DOHH2 (cell line): Measurements from ENCODE around the gene SRGAP1.

Source experiments
- H3F3A ChIP-seq: fragments of 200-600 bp; sonication (generic), shearing (Covaris generic); 2 replicates; pipeline ENCODE4 v1.6.0; 2016; ENCODE audit warnings: antibody characterized with exemption, mild to moderate bottlenecking; ENCODE audit not compliant: control insufficient read depth, insufficient read depth
- H3K27ac ChIP-seq: fragments of 200-600 bp; sonication (generic); 2 replicates; pipeline ENCODE4 v1.5.1; 2014; ENCODE audit warnings: low read depth, mild to moderate bottlenecking, low read length, moderate library complexity
- H3K27me3 ChIP-seq: fragments of 200-600 bp; sonication (generic); 2 replicates; pipeline ENCODE4 v1.6.1; 2014; ENCODE audit warnings: mild to moderate bottlenecking, low read length, mixed read lengths; ENCODE audit not compliant: control insufficient read depth
- H3K36me3 ChIP-seq: fragments of 200-600 bp; sonication (generic); 2 replicates; pipeline ENCODE4 v1.6.1; 2014; ENCODE audit warnings: mild to moderate bottlenecking, low read length, moderate library complexity, mixed read lengths; ENCODE audit not compliant: control insufficient read depth
- H3K4me1 ChIP-seq: fragments of 200-600 bp; sonication (generic); 2 replicates; pipeline ENCODE4 v1.6.1; 2014; ENCODE audit warnings: mild to moderate bottlenecking, low read length, mixed read lengths; ENCODE audit not compliant: control insufficient read depth
- H3K4me2 ChIP-seq: fragments of 200-600 bp; sonication (generic); 2 replicates; pipeline ENCODE4 v1.6.0; 2014; ENCODE audit warnings: mild to moderate bottlenecking, low read length, moderate library complexity
- H3K4me3 ChIP-seq: fragments of 200-600 bp; sonication (generic); 2 replicates; pipeline ENCODE4 v1.5.1; 2014; ENCODE audit warnings: mild to moderate bottlenecking, low read length, mixed read lengths
- H3K79me2 ChIP-seq: fragments of 200-600 bp; sonication (generic); 2 replicates; pipeline ENCODE4 v1.6.1; 2014; ENCODE audit warnings: mild to moderate bottlenecking, low read length, mixed read lengths; ENCODE audit not compliant: control insufficient read depth
- H3K9me2 ChIP-seq: fragments of 200-600 bp; sonication (generic); replicated peaks from 2 replicates; pipeline ENCODE4 v1.6.1; 2014; ENCODE audit warnings: mild to moderate bottlenecking, low read length, mixed read lengths; ENCODE audit not compliant: control insufficient read depth
- H3K9me3 ChIP-seq: fragments of 200-600 bp; sonication (generic); 2 replicates; pipeline ENCODE4 v1.6.1; 2014; ENCODE audit warnings: antibody characterized with exemption, low read length, mixed read lengths; ENCODE audit not compliant: control insufficient read depth, insufficient read depth
- H4K20me1 ChIP-seq: fragments of 200-600 bp; sonication (generic); 2 replicates; pipeline ENCODE4 v1.6.0; 2014; ENCODE audit warnings: low read depth, mild to moderate bottlenecking, antibody characterized with exemption, low read length, moderate library complexity; ENCODE audit not compliant: control insufficient read depth, insufficient read depth
- EZH2phosphoT487 ChIP-seq: fragments of 200-600 bp; sonication (generic); IDR thresholded peaks from 2 replicates; pipeline ENCODE4 v1.6.1; 2017; ENCODE audit warnings: borderline replicate concordance, mild to moderate bottlenecking, antibody characterized with exemption, low read length, moderate library complexity, mixed read lengths
- TF ChIP-seq, protein P1 (sequence below): fragments of 200-600 bp; sonication (generic); IDR thresholded peaks from one replicate; pipeline ENCODE4 v1.5.1; 2014; ENCODE audit warnings: antibody characterized with exemption, mild to moderate bottlenecking, low read depth, low read length; ENCODE audit not compliant: poor library complexity, severe bottlenecking

Gene SRGAP1

DNA sequence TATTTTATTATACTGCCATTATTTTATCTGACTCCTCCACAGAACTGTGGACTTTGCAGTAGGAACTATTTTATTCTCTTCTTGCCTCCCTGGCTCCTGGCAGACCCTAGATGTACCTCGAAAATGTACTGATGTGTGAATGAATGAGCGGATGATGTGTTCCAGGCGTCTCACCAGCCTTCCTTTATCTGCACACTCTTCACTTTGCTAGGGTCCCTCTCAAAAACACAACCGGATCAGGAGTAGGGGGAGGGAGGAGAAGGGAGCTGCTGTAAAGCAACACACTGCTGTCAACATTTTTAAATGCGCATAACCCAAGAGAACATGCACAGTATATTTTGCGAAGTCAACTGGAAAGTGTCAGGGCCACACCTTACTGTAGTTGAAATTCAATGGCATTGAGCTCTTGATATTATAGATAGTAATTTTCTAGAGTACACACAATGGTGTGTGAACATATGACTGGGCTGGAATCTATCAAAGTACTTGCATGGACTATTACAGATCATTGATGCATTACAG lies 36.3 kb downstream of the SRGAP1 start:
- Histone ChIP-seq H3K4me2 (no peak overlapping the region), H4K20me1 (no peaks in the 10 kb centered on the region), H3K36me3 (no peaks in the 10 kb centered on the region), H3K9me2 (no peaks in the 10 kb centered on the region), H3K79me2 (no peaks in the 10 kb centered on the region), H3K4me3 (no peak overlapping the region), H3K27ac (no peak overlapping the region), H3F3A (no peaks in the 10 kb centered on the region), H3K4me1 (no peaks in the 10 kb centered on the region), H3K9me3 (no peaks in the 10 kb centered on the region), H3K27me3 (no peaks in the 10 kb centered on the region)
- TF ChIP-seq EZH2phosphoT487 = no peak
- TF ChIP-seq, protein P1, sequence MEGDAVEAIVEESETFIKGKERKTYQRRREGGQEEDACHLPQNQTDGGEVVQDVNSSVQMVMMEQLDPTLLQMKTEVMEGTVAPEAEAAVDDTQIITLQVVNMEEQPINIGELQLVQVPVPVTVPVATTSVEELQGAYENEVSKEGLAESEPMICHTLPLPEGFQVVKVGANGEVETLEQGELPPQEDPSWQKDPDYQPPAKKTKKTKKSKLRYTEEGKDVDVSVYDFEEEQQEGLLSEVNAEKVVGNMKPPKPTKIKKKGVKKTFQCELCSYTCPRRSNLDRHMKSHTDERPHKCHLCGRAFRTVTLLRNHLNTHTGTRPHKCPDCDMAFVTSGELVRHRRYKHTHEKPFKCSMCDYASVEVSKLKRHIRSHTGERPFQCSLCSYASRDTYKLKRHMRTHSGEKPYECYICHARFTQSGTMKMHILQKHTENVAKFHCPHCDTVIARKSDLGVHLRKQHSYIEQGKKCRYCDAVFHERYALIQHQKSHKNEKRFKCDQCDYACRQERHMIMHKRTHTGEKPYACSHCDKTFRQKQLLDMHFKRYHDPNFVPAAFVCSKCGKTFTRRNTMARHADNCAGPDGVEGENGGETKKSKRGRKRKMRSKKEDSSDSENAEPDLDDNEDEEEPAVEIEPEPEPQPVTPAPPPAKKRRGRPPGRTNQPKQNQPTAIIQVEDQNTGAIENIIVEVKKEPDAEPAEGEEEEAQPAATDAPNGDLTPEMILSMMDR = no peak

DNA sequence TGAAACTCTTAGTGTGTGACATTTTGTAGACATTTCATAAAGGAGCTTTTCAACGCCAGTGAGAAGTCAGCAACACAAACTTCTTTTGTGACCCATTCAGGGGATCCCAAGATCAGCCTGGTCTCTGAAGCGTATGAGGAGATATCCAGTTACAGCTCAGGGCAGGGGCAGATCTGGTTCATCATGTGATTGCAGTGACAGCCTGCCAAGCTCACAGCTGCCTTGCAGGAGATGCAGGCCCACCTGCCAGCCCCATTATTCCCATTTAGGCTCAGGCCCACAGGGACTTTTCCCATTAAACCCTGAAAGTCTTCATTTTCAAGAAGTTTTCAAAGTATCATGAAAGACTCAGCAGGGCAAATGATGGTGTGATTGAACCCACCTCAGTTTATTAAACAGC lies 38.3 kb downstream of the SRGAP1 start:
- Histone ChIP-seq H3K4me1 (no peaks in the 10 kb centered on the region), H3K4me3 (no peak overlapping the region), H3K4me2 (no peak overlapping the region), H3F3A (no peaks in the 10 kb centered on the region), H3K79me2 (no peaks in the 10 kb centered on the region), H3K27ac (no peak overlapping the region), H3K27me3 (no peaks in the 10 kb centered on the region), H4K20me1 (no peaks in the 10 kb centered on the region), H3K9me3 (no peaks in the 10 kb centered on the region), H3K9me2 (no peaks in the 10 kb centered on the region), H3K36me3 (no peaks in the 10 kb centered on the region)
- no peak for TF ChIP-seq EZH2phosphoT487
- TF ChIP-seq, protein P1 = no peak

DNA sequence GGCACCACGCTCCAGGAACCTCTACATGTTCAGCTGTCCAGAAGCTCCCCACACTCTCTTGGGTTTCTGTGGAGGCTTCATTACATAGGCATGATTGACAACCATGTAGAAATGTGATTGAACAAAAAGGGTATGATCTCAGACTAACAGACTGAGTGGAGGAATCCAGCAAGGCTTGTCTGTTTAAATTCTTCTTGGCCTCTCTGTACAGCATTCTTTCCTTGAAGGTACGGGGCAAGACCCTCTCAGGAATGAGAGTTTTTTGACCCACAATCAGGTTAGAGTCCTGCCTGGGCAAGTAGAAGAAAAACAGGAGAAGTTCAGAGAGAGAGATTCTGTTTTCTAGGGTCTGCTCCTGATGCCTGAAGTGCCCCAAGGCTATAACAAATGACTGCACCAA lies 40.9 kb downstream of the SRGAP1 start:
- TF ChIP-seq, protein P1 = no peak
- no peak for TF ChIP-seq EZH2phosphoT487
- Histone ChIP-seq H3K4me2 (no peak overlapping the region), H3K9me3 (no peaks in the 10 kb centered on the region), H3K4me3 (no peak overlapping the region), H4K20me1 (no peaks in the 10 kb centered on the region), H3K27me3 (no peaks in the 10 kb centered on the region), H3K27ac (no peak overlapping the region), H3K9me2 (no peaks in the 10 kb centered on the region), H3K36me3 (no peaks in the 10 kb centered on the region), H3K79me2 (no peaks in the 10 kb centered on the region), H3F3A (no peaks in the 10 kb centered on the region), H3K4me1 (no peaks in the 10 kb centered on the region)
